GM23248 (cell line): ENCODE data around the gene SULT1C3.

Experiments used
- EZH2 ChIP-seq: fragments of 200-600 bp; sonication (generic); IDR thresholded peaks from 2 replicates; pipeline ENCODE4 v1.6.1; 2018; ENCODE audit warnings: antibody characterized with exemption, mild to moderate bottlenecking; ENCODE audit not compliant: insufficient read depth, poor library complexity, severe bottlenecking
- EZH2phosphoT487 ChIP-seq: fragments of 200-600 bp; sonication (generic); IDR thresholded peaks from 2 replicates; pipeline ENCODE4 v1.6.1; 2018; ENCODE audit warnings: antibody characterized with exemption, moderate library complexity, mild to moderate bottlenecking, low read depth; ENCODE audit not compliant: insufficient read depth

DNA sequence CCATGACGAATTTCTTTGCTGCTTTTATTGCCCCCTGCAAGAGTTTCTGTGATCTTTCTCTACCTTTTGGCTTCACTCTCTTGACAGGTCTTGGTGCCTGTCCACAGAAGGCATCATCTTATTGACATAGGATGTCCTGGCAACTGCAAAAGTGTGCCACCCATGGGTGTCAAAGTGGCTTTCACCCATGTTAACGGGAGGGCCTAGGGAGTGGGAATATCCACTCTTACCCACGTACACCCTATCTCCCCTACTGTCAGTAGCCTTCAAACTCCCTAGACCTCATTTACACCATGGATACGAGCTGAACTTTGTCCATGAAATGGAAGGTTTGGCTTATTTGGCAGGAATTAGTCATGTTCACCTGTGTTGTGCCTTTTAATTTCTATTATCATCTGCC lies 16.2 kb upstream of the SULT1C3 start:
- TF ChIP-seq EZH2 (no peak), EZH2phosphoT487 (no peak)
